ENCODE data around the gene ZIK1.

Gene ZIK1

DNA sequence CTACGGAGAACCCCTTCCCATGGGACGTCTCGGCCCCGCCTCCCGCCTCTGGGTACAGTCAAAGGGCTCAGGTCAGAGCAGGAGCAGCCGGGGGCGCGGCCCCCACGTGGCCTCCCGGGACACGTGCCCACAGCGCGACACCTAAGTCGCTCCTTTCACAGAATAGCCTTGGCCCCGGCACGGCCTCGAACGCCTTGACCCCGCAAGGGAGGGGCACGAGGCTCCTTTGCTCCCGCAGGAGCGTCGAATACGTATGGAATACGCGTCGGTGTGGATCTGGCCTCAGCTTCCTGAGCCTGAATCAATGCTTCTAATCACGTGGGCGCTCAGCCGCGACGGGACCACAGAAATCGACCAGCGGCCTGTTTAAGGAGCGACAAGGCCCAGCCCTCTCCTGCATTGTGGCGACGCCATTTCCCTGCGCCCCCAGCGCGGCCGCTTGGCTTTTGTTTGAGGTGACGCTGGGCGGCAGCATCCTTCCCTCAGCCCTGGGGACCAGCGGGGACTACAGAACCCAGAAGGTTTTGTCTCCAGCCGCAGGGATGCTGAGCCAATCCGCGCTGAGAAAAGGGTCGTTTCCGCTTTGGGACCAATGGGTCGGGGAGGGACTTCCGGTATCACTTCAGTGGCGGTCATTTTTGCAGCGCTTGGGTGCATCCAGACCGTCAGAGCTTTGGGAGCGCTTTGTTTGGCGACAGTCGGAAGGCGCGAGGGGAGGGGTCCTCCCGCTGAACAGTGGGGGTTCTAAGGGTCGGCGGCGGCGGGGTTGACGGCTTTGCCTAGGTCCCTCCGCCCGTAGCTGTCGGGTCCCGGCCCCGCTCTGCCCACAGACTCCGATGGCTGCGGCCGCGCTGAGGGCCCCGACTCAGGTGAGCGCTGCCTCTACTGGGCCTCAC, at the start of gene ZIK1:
TSS of gene ZIK1 (plus strand) at position 625 of the 896 bp plus-strand sequence. CDS start at position 837, 212 bp downstream.
- DNase-seq, result peak; percentile 98

DNA sequence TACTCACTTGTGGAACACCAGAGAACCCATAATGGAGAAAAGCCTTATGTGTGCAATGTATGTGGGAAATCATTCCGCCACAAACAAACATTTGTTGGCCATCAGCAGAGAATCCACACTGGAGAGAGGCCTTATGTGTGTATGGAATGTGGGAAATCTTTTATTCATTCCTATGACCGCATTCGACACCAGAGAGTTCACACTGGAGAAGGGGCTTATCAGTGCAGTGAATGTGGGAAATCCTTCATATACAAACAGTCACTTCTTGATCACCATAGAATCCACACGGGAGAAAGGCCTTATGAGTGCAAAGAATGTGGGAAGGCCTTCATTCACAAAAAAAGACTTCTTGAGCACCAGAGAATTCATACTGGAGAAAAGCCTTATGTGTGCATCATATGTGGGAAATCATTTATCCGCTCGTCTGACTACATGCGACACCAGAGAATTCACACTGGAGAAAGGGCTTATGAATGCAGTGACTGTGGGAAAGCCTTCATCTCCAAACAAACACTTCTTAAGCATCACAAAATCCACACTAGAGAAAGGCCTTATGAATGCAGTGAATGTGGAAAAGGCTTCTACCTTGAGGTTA, 45.9 kb upstream of the ZIK1 start:
- DNase-seq, result no peak

DNA sequence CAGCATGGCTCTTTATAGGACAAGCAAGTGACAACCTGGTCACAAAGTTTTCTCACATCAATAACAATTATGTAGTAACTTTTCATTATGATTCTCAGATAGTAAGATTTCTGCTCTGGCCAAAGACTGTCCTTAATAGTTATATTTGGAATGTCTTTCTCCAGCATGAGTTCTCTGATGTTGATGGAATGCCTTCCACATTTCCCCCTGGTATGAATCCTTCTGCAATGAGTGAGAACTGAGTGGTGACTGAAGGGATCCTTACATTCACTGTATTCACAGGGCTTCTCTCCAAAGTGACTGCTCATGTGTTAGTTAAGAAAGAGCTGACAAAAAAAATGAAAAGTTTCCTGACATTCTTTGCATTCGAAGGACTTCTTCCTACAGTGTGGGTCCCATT, 37.4 kb upstream of the ZIK1 start:
- DNase-seq, result no peak

DNA sequence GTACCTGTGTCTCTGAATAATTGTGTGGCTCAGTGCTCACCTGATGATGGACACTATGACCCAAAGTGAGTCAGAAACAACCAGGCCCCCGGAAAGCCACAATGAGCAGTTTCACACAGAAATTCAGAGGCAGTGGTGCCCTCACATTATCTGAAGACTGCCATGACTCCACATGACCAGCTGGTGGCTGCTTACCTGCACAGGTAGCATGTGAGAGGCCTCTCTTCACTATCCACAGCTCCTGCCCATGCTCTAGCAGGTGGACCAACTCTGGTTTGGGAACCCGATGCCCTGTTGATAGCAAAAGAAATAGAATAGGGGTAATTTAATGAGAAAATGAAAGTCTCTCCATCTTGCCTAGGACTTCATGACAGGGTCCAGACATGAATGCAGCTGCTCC, 31.5 kb upstream of the ZIK1 start:
- DNase-seq, result no peak

DNA sequence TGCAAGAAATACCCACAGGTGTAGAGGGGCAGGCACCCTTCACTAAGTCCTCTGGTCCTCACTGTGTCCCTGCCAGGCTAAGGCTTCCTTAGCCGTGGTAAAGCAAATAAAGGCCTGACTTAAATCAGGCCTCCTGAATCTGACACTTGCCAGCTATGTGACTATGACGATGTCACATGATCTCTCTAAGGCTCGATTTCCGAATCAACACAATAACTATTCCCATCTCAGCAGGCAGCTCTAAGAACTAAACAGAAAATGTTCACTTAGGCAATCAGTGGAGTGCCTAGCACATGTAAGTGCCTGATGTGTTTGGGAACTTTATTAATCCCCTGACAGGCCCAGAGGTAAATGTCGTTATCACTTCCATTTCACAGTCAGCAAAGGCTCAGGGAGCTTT, 26.3 kb upstream of the ZIK1 start:
- no peak for DNase-seq

DNA sequence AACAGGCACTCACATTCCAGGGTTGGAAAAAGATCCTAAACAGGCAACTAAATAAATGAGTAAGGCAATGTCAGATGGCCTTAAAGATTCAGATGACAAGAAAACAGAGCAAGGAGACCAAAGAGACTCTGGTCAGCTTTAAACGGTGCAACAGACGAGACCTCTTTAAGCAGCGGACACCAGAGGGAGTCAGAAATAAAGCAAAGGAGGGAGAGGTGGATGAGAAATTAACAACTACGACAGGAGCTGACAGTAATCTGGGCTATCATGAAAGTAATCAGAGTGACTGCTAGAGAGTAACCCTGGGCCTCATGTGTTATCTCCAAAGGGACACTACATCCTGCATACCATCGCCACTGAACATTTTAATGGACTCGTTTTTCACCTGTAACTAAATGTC, 25.4 kb upstream of the ZIK1 start:
- DNase-seq, result peak; percentile 48

DNA sequence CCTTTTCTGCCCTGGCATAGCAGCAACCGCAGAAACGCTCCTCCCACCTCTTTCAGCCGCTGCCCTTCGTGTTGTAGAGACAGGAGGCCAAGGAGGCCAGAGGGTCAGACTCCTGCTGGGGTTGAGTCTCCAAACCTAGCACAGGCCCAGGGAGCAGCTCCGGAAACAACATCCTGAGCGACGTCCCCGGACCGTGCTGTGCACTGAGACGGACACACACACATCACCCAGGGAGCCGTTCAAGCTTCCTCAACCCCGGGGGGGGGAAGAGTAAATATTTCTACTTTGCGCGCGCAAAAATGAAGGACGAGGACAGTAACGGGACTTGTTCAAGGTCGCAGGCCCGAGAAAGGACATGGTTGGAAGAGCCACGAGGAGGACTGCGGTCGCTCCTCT, 24.9 kb upstream of the ZIK1 start:
- peak; percentile 62 for DNase-seq

DNA sequence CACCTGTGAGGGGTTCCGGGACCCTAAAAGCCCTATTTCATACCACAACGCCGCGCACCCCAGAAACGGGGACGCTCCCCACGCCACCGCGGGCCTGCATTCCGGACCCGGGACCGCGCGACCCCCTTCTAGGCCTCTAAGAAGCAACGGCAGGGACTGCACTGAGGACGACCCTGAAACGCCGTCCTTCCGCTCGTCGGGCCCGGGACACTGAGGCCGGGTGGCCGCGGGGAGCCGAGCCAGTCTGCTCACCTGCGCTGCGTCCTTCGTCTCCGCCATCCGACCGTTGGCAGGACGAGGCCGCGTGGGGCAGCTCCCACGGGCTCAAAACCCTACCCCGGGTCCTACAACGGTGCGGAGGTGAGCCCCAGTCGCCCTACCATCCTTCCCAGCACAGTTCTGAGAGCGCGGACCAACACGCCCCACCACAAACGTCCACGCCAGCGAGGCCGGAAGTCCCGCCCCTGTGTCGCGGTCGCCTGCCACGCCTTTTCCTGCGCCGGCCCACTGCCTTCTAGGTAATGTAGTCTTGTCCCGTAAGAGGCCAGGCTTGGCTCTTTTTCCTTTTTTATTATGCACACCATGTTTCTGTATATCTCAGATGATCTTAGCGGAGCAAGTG, 24.4 kb upstream of the ZIK1 start, which contains the start of gene ZNF550:
TSS of gene ZNF550 (minus strand) at position 460 of the 622 bp plus-strand sequence. CDS start at position 279, 181 bp downstream.
- peak; percentile 96 for DNase-seq

DNA sequence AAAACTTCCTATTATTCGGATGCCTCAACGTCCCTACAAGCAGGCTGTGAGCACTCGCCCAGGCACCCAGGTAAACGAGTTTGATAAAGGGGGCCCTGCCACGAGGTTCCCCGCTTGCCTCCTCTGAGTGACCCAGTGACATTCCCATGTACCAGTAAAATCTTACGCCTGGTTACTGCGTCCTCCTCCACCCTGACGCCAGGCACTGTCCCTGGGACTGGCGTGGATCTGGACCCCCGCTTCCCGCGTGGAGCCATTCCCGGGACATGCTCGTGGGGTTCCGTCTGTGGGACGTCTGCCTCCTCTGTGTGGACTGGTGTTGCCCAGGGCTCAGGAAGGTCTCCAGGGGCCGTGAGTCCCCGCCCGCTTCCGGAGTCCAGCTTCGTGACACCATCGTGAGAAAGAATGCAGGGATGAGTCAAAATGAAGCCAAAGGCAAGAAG, 23.9 kb upstream of the ZIK1 start:
- DNase-seq, result peak; percentile 13

DNA sequence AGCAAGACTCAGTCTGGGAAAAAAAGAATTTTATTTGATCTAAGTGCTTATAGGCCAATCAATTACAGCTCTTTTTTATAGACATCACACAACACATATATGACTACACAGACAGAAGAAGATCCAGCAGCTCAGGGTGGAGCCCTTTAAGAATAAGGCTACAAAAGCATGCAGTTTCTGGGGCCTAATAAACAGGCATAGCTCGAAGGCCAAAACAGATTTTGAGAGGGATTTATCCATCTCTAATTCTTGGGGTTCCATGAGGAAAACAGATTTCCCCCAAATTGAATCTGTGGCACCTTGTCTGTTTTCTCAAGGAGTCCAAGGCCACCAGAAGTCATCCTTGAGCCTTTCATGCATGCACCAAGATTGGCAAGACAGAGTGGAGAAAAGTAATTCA, 20.4 kb upstream of the ZIK1 start:
- DNase-seq, result no peak

DNA sequence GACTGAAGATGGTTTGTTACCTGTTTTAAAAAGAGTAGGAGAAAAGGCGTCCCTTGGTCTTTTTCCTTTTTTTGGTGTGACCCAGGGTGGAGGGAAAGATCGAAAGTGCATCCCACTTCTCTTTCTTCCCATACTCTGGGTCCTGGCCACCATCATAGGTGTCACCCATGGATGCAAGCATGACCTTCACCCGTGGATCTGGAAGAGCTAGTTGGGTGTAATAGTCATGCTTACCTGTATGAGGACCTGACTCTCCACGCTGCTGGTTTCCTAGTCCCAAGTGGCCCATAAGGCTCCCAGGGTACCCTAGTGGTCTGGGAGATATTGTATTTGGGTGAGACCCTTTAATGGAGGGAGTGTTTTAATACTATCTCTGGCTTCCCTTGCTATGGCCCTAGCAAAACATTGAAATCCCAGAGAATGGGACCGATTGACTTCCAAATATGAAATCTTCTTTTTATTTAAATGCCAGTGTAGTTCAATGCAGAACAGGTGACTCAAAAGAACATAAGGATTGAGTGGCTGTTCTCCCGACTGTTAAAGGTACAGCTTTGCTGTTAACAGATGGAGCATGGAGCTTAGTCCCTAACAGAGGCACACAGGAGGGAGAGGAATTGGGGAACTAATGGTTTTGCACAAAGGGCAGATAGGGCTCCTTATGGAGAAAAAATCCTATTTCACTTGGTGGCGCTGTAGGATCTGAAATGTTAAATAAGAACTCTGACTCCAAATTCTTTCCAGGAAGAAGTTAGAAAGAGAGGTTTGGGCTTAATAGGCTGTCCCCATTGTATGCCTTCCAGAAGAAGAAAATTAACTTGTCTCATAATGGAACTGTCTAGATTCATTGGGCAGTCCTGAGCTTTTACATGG, 17.3 kb upstream of the ZIK1 start:
- DNase-seq, result peak; percentile 39

DNA sequence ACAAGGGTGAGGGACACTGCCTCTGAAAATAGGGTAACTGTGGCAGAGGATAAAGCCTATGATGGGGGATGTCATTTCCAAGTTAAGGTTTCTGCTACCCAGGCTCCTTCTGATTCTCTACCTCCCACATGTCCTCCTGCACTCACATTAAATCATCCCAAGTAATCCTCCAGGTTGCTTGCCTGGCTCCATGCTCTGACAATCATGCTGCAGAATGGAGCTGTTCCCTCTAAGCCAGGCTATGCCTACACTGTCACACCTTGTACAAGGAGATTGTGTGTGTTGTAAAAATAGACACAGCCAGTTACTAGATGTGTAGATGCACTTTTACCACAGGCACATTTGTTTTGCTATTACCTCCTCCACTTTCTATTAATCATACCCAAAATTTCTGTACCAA, 13.2 kb upstream of the ZIK1 start:
- no peak for DNase-seq

DNA sequence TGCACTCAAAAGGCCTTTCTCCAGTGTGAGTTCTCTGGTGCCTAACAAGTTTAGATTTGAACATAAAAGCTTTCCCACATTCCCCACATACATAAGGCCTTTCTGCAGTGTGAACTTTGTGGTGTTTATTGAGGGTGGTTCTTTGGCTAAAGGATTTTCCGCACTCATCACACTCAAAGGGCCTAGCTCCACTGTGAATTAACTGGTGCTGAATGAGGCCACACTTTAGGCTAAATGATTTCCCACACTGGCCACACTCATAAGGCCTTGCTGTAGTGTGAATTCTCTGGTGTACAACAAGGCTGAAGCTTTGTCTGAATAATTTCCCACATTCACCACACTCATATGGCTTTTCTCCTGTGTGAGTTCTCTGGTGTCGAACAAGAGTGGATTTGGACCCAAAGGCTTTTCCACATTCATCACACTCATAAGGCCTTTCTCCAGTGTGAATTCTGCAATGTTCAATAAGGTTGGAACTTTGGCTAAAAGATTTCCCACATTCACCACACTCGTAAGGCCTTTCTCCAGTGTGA, 11.5 kb upstream of the ZIK1 start:
- DNase-seq, result peak; percentile 18

DNA sequence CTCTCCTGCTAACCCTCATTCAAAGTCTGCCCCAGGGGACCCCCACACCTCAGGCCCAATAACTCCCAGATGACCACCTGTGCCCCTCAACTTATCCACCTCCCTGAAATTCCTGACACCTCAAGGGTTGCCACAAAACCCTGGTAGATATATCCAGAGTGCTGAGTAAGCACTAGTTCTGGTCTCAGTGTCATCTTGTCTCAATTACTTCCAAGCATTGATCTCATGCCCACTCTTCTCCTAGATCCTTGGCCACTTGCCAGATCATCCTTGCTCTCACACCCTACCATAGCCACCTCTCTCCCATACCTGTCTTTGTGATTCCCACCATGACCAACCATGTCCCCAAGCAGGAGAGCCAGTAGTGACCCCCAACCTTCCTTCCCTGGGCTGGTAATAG, 7.3 kb upstream of the ZIK1 start:
- no peak for DNase-seq

DNA sequence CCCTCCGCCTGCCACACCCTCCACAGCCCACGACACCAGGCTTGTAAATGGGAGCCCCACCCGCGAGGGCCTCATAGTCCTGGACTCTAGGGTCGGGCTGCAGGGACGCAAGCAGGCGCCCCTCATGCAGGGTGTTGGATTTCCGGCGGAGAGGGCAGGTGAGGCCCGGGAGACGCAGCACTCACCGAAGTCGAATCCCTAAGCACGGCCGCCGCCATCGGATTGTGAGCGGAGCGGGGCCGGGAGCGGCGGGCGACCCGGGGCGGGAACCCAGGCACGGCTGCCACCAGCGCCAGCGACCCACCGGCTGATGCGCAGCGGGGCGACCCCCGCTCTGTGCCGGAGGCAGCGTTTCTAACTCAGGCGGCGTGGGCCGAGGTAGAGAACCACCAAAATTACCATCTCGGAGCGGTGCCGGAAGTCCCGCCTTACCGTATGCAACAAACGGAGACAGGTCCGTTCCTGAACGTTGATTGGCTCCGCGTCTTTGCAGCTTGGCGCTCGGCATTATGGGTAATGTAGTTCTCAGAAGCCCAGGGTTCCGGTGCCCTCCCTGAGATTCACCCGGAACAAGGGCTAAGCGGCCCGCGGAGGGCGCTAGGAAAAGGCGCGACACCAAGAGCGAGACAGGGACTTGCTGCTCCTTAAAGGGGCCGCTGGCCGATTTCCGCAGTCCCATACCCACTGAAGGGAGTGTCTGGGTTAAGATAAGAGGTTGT, 5.3 kb upstream of the ZIK1 start, which contains the start of gene ZNF416:
TSS of gene ZNF416 (minus strand) at position 425 of the 719 bp plus-strand sequence. CDS start at position 218, 207 bp downstream.
- peak; percentile 100 for DNase-seq

DNA sequence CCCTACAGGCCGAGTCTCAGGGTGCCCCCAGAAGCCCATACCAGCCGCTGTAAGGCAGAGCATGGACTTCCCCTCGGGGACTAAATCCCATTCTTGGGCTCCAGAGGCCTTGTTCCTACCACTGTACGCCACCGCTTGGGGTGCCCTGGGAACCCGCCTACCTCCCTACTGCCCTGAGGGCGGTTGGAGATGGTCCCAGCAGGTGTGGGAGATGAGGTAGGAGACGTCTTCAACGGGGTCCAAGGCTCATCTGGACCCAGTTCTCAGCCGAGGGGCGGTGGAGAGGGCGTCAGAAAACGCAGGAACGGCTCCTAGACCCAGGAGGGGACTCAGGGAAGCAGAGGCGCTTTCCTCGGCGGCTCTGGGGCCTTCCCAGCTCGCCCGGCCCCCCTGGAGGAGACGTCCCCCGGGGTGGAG, 833 bp upstream of the ZIK1 start:
- DNase-seq, result no peak

DNA sequence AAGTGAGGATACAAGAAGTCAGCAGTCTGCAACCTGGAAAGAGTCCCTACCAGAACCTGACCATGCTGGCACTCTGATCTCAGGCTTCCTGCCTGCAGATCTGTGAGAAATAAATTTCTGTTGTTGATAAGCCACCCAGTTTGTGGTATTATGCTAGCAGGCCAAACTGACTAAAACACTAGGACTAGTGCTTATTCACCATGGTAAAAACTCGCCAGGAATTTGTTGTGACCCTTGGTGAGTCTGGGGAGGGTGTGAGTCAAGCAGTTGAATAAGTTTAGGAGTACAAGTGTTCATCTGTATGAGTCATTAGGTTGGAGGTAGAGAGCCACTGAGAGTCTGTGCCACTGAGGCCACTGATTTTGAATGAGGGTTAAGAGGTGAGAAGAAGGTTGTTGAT, 3.6 kb downstream of the ZIK1 start:
- DNase-seq, result no peak

DNA sequence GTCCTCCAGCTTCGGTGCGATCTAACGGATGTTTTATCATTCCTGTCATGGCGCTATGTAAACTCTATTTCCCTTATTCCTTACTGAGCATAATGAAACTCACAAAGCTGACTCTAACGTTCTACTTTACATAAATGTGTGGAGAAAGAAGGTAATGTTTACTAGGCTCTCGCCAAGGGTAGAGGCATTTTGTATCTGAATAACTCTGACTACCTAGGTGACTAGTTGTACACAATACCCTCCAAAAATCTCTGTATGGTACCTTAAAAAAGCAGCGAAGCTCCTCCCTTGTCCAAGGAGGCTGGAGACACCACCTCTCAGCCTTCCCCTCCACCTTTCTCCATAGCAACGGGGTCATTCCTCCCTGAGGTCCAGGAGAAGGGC, 15.4 kb downstream of the ZIK1 start:
- DNase-seq, result no peak

DNA sequence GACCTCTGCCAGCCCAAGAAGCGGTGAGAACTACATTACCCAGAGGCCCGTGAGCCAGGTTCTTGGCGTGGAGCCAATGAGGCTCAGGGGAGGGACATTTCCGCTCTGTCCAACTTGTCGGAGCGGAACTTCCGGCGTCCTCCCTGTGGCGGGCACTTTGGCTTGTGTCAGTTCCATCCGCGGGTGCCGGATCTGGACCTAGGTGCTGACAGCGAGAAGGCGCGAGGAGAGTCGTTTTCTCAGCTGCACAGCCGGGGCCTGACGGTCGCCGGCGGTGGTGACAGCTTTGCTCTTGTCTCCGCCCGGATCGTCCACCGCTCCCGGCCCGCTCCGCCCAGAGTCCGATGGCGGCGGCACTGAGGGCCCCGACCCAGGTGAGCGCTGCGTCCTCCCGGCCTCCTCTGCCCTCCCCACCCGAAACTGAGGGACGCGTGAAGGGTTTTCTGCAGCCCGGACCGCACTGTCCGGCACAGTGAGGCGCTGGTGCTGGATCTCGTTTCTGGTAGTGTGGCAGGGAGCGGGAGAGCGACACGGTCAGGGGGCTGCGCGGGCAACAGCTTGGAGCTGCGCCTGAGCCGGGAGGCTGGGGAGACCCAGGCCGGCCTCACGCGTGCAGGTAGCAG, 15.9 kb downstream of the ZIK1 start, which contains the start of gene ZNF530:
TSS of gene ZNF530 (plus strand) at position 125 of the 623 bp plus-strand sequence. CDS start 4,461 bp downstream, outside the sequence.
- DNase-seq, result peak; percentile 98

DNA sequence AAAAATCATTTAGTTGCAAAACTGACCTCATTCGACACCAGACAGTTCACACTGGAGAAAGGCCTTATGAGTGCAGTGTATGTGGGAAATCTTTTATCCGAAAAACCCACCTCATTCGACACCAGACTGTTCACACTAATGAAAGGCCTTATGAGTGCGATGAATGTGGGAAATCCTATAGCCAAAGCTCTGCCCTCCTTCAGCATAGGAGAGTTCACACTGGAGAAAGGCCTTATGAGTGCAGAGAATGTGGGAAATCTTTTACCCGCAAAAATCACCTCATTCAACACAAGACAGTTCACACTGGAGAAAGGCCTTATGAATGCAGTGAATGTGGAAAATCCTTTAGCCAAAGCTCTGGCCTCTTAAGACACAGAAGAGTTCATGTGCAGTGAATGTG, 23.0 kb downstream of the ZIK1 start:
- DNase-seq, result no peak

DNA sequence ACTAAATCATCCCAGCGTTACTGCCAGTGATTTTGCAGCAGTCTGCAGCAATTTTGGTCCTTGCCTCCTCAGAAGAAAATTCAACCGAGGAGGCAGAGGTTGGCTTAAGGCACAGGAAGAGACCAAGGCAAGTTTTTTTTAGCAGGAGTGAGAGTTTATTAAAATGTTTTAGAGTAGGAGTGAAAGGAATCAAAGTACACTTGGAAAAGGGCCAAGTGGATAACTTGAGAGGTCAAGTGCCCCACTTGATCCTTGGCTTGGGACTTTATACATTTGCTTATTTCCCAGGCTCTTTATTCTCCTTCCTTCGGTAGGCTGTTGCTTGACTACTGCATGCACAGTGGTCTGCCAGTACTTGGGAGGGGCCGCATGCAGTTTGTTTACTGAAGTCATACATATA, 27.2 kb downstream of the ZIK1 start:
- DNase-seq, result no peak

All from hematopoietic multipotent progenitor cell treated with erythropoietin and hydrocortisone succinate and interleukin-3 and kit ligand, for 6 days (in vitro differentiated cells).